Measurements from ENCODE around the gene OARD1. TPM values are rescaled to one million over a fixed set of nuclear protein-coding genes. Genes with fewer than 3 reads are reported as not detected.

Gene OARD1
- total RNA-seq, 1 experiment from 2014 or later, result 35.0 TPM

DNA sequence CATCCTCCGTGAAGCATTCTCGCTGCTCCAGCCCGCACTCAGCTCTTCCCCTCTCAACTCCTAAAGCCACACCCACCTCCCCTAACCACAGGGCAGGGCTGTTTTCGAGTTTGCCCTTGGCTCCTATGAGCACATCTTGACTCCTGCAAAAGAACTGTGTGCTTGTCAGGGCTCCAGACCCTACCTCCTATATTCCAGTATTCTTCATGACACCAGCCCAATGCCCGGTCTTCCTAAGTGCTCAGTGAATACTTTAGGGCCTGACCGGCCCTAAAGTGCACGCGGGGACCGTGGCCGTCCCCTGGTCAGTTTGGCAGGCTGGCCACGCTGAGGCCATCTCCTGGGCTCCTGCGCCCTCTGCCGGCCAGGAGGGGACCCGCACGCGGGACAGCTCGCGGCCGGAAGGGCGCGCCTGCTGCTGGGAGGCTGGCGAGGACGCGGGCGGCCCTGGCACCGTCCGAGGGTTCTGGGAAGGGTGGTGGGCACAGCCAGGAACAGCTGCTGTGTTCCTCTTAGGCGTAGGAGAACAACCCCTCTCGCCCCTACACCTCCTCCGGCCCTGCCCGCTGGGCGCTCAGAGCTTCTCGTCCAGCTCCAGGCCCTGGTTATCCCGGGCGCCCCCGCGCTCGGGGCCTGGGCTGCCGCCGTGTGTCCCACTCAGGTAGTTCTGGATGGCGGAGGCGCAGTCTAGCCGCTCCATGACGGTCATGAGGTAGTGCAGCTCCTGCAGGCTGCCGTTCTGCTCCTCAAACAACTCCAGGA, 44.2 kb downstream of the OARD1 start:
- Histone ChIP-seq H3K27me3 (ENCODE audit: insufficient read depth, low read depth) (no peaks in the 10 kb centered on the region; the same call in 1 of the 2 replicates), H3K9me3 (ENCODE audit: insufficient read depth, low read depth) (no peaks in the 10 kb centered on the region), H3K9me2 (ENCODE audit: insufficient read depth) (no peaks in the 10 kb centered on the region), H3K79me2 (ENCODE audit: low read depth) (no peaks in the 10 kb centered on the region), H3K4me1 (replicated peaks; ENCODE audit: insufficient read depth) (no peaks in the 10 kb centered on the region), H2AFZ (peak overlapping the region; percentile 71; the same call in 1 of the 2 replicates), H4K20me1 (ENCODE audit: insufficient read depth) (no peaks in the 10 kb centered on the region), H3K27ac (no peak overlapping the region), H3F3A (ENCODE audit: insufficient read depth, low read depth) (no peaks in the 10 kb centered on the region), H3K4me2 (peak overlapping the region; percentile 79), H3K4me3 (peak overlapping the region; percentile 47; the same call in 1 of the 2 replicates), H3K36me3 (ENCODE audit: low read depth) (no peaks in the 10 kb centered on the region)
- no TSS peak for BruUV-seq (replicated peaks)
- peak in 1 of 2 experiments; percentile 84 for DNase-seq
- POLR2A ChIA-PET (ENCODE audit: unreplicated experiment), result no interaction called here
- CTCF ChIA-PET, result interaction anchor here (0.6 to 1.9 kb wide), 7 partner anchors 8 to 700 kb away, joined by 3 to 12 read pairs (median 4); partner anchors contain the start of gene UNC5CL
- intact Hi-C loops (cut with micrococcal nuclease; ENCODE audit: unreplicated experiment), result loop anchor here (1.0 to 5.0 kb wide), 4 partner anchors 8 to 700 kb away; no protein-coding TSS in a partner anchor
- TF ChIP-seq, protein P1, sequence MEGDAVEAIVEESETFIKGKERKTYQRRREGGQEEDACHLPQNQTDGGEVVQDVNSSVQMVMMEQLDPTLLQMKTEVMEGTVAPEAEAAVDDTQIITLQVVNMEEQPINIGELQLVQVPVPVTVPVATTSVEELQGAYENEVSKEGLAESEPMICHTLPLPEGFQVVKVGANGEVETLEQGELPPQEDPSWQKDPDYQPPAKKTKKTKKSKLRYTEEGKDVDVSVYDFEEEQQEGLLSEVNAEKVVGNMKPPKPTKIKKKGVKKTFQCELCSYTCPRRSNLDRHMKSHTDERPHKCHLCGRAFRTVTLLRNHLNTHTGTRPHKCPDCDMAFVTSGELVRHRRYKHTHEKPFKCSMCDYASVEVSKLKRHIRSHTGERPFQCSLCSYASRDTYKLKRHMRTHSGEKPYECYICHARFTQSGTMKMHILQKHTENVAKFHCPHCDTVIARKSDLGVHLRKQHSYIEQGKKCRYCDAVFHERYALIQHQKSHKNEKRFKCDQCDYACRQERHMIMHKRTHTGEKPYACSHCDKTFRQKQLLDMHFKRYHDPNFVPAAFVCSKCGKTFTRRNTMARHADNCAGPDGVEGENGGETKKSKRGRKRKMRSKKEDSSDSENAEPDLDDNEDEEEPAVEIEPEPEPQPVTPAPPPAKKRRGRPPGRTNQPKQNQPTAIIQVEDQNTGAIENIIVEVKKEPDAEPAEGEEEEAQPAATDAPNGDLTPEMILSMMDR (conservative IDR thresholded peaks at IDR 0.05), result peak; percentile 97
- TF ChIP-seq EZH2 (IDR thresholded peaks at IDR 0.05; ENCODE audit: low read depth), result no peak

DNA sequence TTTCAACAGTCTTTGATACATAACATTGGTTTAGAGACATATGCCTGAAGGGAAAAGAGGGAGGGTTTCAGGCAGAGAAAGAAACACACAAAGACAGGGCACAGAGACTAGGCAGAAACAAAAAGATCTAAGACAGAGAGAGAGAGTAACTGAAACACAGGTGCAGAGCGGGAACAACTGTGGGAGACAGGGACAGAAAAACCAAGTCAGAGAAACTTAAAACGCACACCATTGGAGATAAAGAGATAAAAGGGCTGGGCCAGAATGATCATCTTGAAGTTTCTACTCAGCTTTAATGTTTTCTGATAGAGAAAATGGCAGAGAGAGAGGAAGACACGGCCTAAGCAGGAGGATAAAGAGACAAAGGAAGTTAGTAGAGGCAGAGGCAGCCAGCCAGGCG, 44.9 kb downstream of the OARD1 start:
- intact Hi-C loops (cut with micrococcal nuclease; ENCODE audit: unreplicated experiment), result loop anchor here (1.0 to 5.0 kb wide), 2 partner anchors 40 to 132 kb away; no protein-coding TSS in a partner anchor
- Histone ChIP-seq H3K27ac (no peak overlapping the region), H3K4me1 (replicated peaks; ENCODE audit: insufficient read depth) (0 out of 2 replicates have a peak, but pooled peaks cover 4% of the 10 kb centered on the region), H4K20me1 (ENCODE audit: insufficient read depth) (no peaks in the 10 kb centered on the region), H3F3A (ENCODE audit: insufficient read depth, low read depth) (no peaks in the 10 kb centered on the region), H3K36me3 (ENCODE audit: low read depth) (no peaks in the 10 kb centered on the region), H3K27me3 (ENCODE audit: insufficient read depth, low read depth) (no peaks in the 10 kb centered on the region; the same call in 1 of the 2 replicates), H3K9me2 (ENCODE audit: insufficient read depth) (no peaks in the 10 kb centered on the region), H3K4me3 (no peak overlapping the region), H3K79me2 (ENCODE audit: low read depth) (no peaks in the 10 kb centered on the region), H3K9me3 (ENCODE audit: insufficient read depth, low read depth) (no peaks in the 10 kb centered on the region), H3K4me2 (no peak overlapping the region), H2AFZ (no peak overlapping the region)
- TF ChIP-seq EZH2 (IDR thresholded peaks at IDR 0.05; ENCODE audit: low read depth), result no peak
- TF ChIP-seq, protein P1 (conservative IDR thresholded peaks at IDR 0.05), result no peak
- no peak for DNase-seq
- CTCF ChIA-PET, result interaction anchor here (0.6 to 1.9 kb wide), 4 partner anchors 9 to 37 kb away, joined by 3 to 9 read pairs (median 4); partner anchors contain the start of gene UNC5CL
- POLR2A ChIA-PET (ENCODE audit: unreplicated experiment), result interaction anchor here (0.5 kb wide), 1 partner anchor 132 kb away, joined by 5 read pairs; no protein-coding TSS in a partner anchor
- BruUV-seq (replicated peaks), result no TSS peak

DNA sequence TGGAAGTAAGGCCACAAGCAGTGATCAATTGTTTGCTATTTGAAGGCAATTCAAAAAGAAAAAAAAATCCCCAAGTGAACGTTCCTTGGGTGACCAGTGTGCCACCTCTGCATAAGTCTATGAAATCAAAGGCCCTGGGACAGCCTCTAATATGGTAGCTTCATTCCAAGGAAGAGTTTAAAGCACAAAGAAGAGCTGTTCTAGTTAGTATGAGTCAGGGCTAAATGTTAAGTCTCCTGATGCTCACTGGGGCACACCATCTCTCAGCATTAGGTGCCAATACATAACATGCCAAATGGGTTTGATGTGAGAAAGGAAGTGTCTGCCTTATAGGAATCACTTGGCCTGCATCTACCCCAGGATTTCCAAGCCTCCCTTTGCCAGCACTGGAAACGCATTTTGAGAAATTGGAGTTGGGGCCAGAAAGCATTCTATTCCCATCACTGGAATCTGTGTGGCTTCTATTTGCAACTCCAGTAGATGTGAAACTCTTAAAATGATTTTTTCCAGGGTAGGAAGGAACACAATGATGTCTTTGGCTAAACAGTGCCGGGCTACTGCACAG, 46.1 kb downstream of the OARD1 start:
- no TSS peak for BruUV-seq (replicated peaks)
- Histone ChIP-seq H3K4me1 (replicated peaks; ENCODE audit: insufficient read depth) (peaks cover 12% of the 10 kb centered on the region; the same call in 1 of the 2 replicates), H3K36me3 (ENCODE audit: low read depth) (no peaks in the 10 kb centered on the region), H3K9me2 (ENCODE audit: insufficient read depth) (no peaks in the 10 kb centered on the region), H3K4me2 (no peak overlapping the region), H2AFZ (no peak overlapping the region), H3K4me3 (no peak overlapping the region), H3K9me3 (ENCODE audit: insufficient read depth, low read depth) (no peaks in the 10 kb centered on the region), H3K27ac (no peak overlapping the region), H4K20me1 (ENCODE audit: insufficient read depth) (no peaks in the 10 kb centered on the region), H3K27me3 (ENCODE audit: insufficient read depth, low read depth) (no peaks in the 10 kb centered on the region; the same call in 1 of the 2 replicates), H3F3A (ENCODE audit: insufficient read depth, low read depth) (no peaks in the 10 kb centered on the region), H3K79me2 (ENCODE audit: low read depth) (no peaks in the 10 kb centered on the region)
- ChIA-PET CTCF (no interaction called here), POLR2A (ENCODE audit: unreplicated experiment) (no interaction called here)
- no peak for DNase-seq
- intact Hi-C loops (cut with micrococcal nuclease; ENCODE audit: unreplicated experiment), result loop anchor here (5.0 kb wide), 1 partner anchor 41 kb away; no protein-coding TSS in a partner anchor
- TF ChIP-seq, protein P1 (conservative IDR thresholded peaks at IDR 0.05), result no peak
- no peak for TF ChIP-seq EZH2 (IDR thresholded peaks at IDR 0.05; ENCODE audit: low read depth)

All from PC-9 (cell line).